ENCODE data around the gene CAMK4.
"Not testable (repeated sequence)": the region's sequence is repeated elsewhere in the genome, so short reads cannot be mapped to it uniquely, and the experiment has no call there.

The CAMK4 gene

GRCh38 chr5:111386832-111387162 lies 162.6 kb downstream of the CAMK4 start:
- no peak for DNase-seq

- DNase-seq, result no peak
Observed at GRCh38 chr5:111387361-111387760, 163.2 kb downstream of the CAMK4 start.

- DNase-seq, result peak; percentile 94
Observed at GRCh38 chr5:111389390-111390082, 165.4 kb downstream of the CAMK4 start.

GRCh38 chr5:111392181-111392580 lies 168.0 kb downstream of the CAMK4 start:
- no peak for DNase-seq

GRCh38 chr5:111394586-111394985 lies 170.4 kb downstream of the CAMK4 start:
- DNase-seq, result peak; percentile 89

- no peak for DNase-seq
Observed at GRCh38 chr5:111398013-111398412, 173.8 kb downstream of the CAMK4 start.

GRCh38 chr5:111399113-111399512 lies 174.9 kb downstream of the CAMK4 start:
- no peak for DNase-seq

GRCh38 chr5:111401906-111402305 lies 177.7 kb downstream of the CAMK4 start:
- no peak for DNase-seq

GRCh38 chr5:111404270-111404769 lies 180.1 kb downstream of the CAMK4 start:
- DNase-seq, result no peak

- DNase-seq, result no peak
Observed at GRCh38 chr5:111407562-111407961, 183.4 kb downstream of the CAMK4 start.

- no peak for DNase-seq
Observed at GRCh38 chr5:111408817-111409216, 184.6 kb downstream of the CAMK4 start.

GRCh38 chr5:111409266-111409665 lies 185.1 kb downstream of the CAMK4 start:
- not testable (repeated sequence) for DNase-seq

GRCh38 chr5:111410067-111410466 lies 185.9 kb downstream of the CAMK4 start:
- DNase-seq, result not testable (repeated sequence)

GRCh38 chr5:111411301-111411700 lies 187.1 kb downstream of the CAMK4 start:
- no peak for DNase-seq

GRCh38 chr5:111412593-111412992 lies 188.4 kb downstream of the CAMK4 start:
- no peak for DNase-seq

GRCh38 chr5:111415053-111415452 lies 190.9 kb downstream of the CAMK4 start:
- DNase-seq, result no peak

GRCh38 chr5:111422245-111422644 lies 198.1 kb downstream of the CAMK4 start:
- DNase-seq, result no peak

GRCh38 chr5:111422747-111423720 lies 198.8 kb downstream of the CAMK4 start:
- DNase-seq, result no peak

- no peak for DNase-seq
Observed at GRCh38 chr5:111425205-111425604, 201.0 kb downstream of the CAMK4 start.

- no peak for DNase-seq
Observed at GRCh38 chr5:111427762-111428161, 203.6 kb downstream of the CAMK4 start.

GRCh38 chr5:111432883-111433536 lies 208.8 kb downstream of the CAMK4 start:
- peak; percentile 73 for DNase-seq

GRCh38 chr5:111434800-111435199 lies 210.6 kb downstream of the CAMK4 start:
- DNase-seq, result no peak

GRCh38 chr5:111439473-111440075 lies 215.4 kb downstream of the CAMK4 start:
- DNase-seq, result peak; percentile 71
